Measurements from ENCODE around the gene MSI2.

The MSI2 gene

DNA sequence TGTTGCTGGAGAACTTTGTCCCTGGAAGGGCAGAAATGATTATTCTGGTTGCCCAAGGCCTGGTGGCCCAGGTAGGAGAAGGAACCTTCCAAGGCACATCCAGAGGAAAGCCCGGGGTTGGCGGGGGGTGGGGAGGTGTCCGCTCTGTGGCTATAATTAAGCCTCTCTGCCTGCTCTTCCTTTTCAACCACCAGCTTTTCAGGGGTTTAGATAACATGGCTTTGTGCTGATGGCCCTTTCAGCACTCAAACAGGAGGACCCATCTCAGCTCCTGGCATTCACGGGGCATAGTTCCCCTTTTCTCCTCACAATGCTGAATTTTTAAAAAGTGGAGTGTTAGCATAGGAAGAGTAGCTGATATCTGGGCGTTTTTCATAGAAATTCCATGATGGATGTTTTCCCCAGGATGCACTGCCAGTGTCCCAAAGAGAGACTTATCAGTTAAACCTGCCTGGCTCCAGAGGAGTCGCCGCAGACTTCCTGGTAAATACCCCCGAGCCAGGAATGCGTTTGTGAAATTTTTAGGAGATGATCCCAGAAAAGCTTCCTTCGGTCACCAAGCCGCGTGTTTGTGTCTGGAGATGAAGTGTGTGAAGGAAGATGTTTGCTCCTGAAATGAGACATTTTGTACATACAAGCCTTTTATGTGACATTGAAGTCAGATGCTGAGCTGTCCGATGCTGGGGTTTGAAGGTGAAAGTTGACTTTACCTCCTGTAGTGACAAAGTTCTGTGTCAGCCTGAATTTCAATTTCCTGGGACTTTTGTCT, 188.5 kb downstream of the MSI2 start:
- no peak for DNase-seq

DNA sequence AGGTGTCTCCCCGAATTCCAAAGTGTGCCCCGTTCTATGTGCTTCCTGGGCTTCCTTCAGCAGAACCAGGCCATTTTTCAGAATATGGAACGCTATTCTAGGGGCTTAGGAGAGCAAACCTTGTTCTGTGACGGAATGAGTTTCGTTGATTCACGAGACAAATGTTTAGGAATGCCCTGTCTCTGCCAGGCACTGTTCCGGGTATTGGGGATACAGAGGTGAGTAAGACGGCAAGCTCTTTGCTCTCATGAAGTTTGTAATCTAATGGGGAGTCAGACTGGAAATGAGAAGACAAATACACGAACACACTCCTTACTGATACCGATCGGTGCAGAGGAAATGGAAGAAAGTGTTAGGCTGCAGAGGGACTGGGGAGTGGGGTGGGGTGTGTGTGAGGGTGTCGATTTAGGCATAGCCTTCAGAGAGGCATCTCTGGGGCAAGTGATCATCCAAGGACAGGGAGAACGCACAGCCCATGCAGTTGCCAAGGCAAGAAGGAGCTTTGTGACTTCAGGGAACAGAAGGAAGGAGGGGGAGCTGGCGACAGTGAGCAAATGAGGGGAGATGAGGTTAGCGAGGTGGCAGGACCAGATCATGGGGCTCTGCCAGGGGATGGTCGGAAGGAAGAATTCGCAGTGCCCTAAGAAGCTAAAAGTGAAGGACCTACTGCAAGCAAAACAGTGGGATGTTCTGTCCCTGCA, 189.6 kb downstream of the MSI2 start:
- no peak for DNase-seq

DNA sequence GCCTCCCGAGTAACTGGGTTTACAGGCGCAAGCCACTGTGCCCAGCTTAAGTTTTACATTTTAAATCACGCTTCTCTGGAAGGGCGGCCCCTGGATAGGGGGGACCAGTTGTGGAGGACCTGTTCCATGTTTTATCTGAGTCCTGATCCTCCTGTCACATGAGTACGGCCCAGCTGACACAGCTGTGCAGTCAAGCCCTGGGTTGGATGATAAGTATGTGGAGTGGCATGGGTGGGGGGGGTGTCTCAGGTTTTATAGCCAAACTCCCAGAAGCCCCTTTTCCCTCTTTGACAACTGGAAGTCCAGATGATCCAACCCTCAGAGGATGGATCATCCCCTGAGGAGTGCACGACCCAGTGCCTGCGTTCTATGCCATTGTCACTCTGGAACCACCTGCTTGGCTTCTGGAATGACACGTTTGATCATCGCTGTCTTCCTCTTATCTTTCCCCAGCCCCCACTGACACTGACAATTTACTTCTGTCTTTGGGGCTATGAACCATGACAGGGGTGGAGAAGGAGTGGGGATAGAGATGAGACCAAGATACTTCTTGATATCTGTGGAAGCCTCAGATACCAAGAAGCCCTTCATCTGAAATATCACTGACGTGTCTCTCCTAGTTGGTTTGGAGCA, 191.2 kb downstream of the MSI2 start:
- no peak for DNase-seq

- no peak for DNase-seq
These were observed 191.9 kb downstream of the MSI2 start for GRCh38 chr17:57447990-57448758.

DNA sequence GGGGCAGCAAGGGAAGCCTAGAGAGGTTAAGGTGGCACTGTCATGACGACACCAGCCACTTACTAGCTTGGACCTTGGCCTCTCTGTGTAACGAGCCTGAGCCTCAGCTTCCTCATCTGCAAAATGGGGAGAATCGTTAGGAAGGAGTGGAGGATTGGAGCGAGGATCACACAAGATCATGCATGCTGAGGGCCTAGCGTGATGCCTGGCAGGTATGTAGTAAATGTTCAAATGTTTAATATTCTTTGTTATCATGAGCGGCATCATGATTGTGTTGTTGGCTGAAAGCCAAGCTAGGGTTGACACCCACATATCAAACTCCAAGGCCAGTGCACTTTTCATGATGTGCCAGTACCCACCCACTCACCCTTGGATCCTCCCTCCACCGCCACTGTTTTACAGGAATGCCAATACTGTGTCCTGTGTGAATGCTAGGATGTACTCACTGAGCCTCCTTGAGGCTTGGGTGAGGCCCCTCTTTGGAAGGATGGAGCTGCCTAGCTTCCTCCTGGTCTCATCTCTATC, 192.5 kb downstream of the MSI2 start:
- DNase-seq = no peak

DNA sequence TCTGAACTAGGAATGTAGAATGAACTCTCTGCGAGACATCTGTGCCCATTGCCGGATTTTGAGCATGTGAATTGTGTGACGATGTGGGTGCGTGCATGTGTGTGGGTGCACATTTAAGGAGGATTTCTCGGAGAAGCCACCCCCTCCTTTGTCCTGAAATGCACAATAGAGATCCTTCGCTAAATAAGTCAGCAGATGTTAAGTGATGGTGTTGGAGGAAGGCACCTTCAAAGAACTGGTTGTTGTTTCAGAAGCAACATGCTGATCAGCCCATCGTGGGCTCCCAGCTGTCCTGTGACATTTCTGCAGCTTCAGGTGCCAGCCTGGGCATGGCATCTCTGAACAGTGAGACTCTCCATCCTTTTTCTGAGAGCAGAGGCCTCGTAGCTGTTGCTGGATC, 194.9 kb downstream of the MSI2 start:
- DNase-seq = no peak

DNA sequence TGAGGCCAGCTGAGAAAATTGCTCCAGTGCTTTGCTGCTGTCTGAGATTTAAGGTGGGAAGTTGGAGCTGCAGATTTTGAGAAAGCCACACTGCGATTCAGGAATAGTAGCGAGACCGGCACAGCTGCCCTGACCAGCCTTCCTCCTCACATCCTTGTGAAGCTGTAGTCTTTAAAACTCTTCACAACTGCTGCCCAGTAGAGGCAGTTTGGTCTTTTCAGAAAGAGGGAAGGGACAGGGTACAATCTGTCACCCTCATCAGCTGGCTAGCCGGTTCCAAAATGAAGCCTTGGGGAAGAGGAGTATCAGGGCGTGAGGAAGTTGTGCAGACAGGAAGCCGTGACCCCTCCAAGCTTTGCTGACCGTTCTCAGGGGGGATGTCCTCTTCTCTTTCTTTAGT, 195.3 kb downstream of the MSI2 start:
- DNase-seq = no peak

GRCh38 chr17:57453841-57454425, 197.6 kb downstream of the MSI2 start:
- no peak for DNase-seq

GRCh38 chr17:57454729-57455062, 198.4 kb downstream of the MSI2 start:
- DNase-seq = no peak

DNA sequence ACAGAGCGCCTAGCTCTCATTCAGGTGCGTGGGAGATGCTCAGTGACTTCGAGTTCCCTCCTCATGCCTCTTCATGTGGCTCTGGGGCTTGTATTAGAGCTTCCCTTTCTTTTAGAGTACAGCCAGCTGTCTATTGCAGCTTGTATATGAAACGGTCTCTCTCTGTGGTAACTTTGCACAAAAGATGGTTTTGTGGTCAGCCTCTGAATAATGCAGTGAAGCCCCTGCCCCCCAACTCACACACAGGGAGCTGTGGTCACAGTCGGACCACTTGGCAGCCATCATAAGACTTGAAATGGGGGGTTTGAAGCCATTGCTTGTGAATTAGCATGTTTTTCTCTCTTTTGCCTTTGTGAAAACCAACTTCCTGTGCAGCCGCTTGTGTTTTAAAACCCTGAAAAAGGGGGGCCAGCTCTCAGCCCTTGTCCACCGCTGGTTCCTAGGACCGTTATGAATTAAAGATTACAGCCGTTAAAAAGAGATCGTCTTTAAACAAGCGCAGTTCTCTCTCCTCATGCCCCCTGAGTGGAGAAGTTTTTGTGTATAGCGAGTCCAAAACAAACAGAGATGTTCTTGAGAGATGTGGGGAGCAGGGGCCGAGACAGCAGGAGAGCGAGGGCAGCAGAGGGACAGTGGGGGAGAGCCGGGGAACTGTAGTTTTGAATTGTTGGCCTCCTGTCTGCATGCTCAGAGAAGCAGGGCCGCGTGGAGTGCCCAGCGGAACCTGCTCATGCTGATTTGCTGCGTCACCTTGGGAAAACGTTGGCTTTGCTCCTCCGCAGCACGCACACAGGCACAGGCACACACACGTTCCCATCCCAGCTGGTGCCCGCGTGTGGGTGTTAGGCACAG, 199.0 kb downstream of the MSI2 start:
- DNase-seq = no peak

DNA sequence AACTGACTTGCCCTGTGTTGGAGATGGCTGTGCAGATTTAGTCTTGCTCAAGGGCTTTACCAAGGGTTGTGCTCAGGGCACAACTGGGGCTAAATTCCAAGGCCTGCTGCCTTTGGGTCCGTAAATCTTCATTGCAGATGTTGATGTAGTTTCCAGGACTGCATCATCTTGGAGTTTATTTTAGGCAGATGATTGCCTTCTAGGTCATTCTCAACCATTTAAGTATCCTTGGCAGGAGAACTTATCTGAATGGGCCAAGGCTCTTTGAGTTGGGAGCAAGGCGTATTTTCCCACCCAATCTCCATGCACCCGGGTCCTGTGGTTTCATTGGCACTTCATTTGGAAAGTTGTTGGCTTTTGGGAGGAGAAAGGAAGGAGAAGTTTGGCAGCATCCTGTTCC, 200.3 kb downstream of the MSI2 start:
- no peak for DNase-seq

DNA sequence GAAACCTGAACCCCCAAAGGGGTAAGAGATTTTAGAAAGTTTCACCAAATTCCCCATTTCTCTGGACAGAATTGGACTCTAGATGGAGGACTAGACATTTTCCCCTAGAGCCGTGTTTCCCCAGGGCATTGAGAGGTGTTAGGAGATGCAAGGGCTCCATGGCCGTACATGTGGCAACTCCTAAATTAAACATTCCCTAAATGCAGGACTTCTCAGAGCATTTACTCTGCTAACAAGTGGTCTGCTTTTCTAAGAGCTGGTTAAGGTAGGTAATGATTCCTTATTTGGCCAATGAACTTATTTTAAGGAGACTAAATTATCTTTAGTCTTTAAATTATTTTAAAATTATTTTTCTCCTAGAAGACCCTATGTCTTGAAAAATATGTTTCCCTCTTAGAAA, 200.9 kb downstream of the MSI2 start:
- no peak for DNase-seq

- DNase-seq = no peak
These were observed 202.5 kb downstream of the MSI2 start for GRCh38 chr17:57458718-57459285.

DNA sequence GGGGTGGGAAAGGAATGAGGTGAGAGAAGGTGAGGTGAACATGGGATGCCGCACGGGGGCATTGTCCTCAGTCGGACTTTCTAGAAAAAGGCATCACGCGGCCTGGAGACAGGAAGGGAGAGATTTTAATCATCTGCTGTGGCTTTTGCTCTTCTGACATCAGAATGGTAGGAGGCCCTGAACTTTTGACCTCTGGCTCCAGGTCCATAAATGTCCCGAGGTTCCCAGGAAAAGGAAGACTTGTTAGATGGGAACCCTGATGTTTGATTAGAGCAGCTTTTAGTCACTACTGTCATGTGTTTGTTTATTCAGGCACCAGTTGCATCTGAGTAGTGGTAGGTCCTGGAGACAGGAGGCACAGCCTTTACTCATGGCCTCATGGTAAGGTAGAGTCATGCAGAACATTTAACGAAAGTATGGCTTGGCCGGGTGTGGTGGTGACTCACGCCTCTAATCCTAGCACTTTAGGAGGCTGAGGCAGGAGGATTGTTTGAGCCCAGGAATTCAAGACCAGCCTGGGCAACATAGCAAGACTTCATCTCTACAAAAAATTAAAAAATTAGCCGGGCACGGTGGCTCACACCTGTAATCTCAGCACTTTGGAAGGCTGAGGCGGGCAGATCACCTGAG, 203.1 kb downstream of the MSI2 start:
- no peak for DNase-seq

- DNase-seq = no peak
These were observed 204.8 kb downstream of the MSI2 start for GRCh38 chr17:57461082-57461481.

DNA sequence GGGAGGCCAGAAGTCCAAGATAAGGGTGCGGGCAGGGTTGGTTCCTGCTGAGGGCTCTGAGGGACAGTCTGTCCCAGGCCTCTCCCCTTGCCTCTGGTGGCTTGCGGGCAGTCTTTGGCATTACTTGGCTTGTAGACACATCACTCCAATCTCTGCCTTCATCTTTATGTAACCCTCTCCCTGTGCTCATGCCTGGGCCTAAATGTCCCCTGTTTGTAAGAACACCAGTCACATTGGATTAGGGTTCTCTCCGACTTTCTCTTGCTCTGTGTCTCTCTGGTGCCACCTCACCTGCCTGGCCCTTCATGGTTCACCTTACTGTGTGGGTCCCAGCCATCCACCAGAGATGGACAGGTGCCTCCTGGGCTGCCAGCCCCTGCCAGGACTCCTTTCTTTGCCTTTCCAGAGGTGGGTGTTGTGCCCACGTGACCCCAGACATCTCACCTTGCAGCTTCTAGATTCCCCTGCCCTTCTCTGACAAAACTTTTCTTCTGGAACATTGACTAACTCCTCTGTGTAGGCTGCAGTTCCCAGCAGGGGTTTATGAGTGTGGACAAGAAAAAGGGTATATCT, 205.8 kb downstream of the MSI2 start:
- no peak for DNase-seq

DNA sequence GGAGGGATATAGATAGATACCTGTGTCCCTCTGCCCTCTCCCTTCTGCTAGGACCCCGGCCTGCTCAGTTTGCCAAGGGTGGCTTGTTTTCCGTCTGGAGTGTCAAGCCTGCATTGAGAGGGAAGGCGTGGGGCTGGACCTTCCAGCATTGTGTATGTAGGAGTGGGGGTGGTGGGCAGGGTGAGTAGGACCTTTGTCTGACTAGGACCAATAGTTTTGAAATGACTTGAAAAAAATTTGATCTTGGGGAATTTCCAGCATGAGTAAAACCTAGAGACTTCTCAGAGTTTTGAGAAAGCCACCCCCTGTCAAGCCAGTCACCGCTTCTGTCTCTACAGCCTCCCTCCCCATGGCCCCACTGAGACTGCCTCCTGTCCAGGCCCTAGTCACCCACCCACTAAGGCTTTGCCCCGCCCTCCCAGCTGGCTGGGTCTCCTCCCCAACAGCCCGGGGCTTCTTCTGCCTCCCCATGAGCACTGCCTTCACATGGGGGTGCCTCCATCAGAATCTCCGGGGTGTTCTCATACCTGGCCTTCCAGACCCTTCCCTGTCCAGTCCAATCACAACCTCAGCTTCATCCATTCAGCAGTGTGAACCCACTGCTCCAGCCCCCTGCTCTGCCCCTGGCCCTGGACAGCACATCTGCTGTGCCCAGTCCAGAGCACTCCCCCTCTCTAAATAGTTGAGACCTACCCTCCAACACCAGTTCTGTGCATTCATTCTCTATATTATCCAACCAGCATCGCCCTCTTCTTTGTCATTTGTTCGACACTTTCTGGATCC, 207.0 kb downstream of the MSI2 start:
- DNase-seq = no peak

DNA sequence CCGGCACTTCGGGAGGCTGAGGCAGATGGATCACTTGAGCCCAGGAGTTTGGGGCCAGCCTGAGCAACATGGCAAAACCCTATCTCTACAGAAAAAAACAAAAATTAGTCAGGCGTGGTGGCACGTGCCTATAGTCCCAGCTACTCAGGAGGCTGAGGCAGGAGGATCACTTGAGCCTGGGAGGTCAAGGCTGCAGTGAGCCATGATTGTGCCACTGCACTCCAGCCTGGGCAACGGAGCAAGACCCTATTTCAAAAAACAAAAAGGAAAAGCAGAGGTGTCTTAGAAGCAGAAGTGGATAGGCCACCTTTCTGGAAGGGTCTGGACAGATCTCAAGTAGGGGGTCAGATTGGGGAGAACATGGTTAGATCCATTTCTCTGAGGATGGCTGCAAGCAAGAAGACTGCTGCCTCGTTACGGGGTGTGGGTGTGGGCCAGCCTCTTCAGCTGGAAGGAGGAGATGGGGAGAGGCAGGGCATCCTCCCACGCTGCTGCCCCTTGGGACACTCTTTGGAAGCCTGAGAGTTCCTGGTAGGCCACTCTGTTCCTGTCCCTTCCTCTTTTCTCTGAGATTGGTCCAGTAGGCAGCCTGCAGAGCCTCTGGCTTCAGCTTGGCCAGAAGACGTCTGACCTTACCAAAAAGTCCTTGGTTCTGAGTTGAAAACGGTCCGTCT, 208.0 kb downstream of the MSI2 start:
- DNase-seq = no peak

DNA sequence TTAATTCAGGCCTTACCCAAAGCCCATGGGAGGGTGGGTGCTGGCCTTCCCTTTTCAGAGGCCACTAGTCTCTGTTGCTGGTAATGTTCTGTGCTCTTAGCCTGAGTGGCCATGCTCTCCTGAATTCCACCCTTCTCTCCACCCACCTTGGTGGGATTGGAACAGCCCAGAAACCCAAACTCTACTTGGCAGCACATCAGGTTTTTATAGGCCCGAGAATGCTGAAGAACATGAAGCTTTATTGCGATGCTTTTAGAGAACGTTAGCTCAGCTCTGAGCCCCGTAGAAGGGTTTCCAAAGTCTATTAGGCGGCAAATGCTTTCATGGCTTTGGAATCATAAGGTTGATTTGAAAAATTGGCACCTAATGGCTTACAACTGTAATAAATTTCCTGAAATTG, 209.3 kb downstream of the MSI2 start:
- DNase-seq = no peak
